Embryonic facial prominence (tissue), 1 donor: Measurements from ENCODE around the gene ANKRD61.
A peak's percentile ranks its signal among the peaks of the same experiment; 100 is the strongest.
"Not testable (repeated sequence)": the region's sequence is repeated elsewhere in the genome, so short reads cannot be mapped to it uniquely, and the experiment has no call there.

Experiments used
- DNase-seq: peaks from one replicate; pipeline ENCODE4 v3.0.0-alpha.2; 2016; ENCODE audit errors: extremely low spot score

The ANKRD61 gene

DNA sequence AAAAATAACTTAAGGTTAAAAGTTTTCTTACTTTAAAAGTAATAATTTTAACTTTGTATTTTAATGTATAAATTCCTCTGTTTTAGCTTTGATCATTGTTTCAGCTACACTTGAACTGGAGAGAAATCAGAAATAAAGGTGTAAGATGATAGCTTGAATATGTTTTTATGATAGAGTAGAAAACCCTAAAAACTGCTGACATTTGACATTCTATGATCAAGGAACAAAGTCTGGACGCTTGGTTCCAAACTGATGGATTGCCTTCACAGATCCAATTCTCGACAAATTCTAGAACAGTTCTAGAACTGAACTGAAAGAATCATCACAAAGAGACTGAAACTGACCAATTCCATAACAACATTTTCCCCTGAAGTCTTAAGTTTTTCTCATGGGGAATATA is at the start of gene ANKRD61:
Gene ANKRD61 (plus strand): TSS at position 389 of the 400 bp plus-strand sequence. CDS start 0 bp downstream, at position 389.
- DNase-seq, result no peak

DNA sequence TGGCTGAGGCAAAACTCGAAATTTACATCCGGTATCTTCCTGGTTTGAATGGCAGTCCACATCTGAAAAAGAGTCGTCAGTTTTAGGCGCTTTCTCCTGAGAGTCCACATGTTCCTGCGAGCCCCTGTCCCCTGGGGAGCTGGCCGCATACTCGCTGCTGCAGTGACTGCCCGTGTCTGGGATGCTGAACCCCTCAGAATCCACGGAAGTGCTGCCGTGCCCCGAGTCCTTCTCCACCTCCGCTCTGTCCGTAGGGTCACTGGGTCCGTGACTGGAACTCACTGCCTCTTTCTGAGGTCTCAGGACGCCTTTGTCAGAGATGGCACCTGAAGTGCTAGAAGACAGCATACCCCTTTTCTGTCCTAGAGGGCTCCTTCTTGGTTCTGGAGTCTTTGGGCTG is 44.1 kb upstream of the ANKRD61 start:
- not testable (repeated sequence) for DNase-seq

DNA sequence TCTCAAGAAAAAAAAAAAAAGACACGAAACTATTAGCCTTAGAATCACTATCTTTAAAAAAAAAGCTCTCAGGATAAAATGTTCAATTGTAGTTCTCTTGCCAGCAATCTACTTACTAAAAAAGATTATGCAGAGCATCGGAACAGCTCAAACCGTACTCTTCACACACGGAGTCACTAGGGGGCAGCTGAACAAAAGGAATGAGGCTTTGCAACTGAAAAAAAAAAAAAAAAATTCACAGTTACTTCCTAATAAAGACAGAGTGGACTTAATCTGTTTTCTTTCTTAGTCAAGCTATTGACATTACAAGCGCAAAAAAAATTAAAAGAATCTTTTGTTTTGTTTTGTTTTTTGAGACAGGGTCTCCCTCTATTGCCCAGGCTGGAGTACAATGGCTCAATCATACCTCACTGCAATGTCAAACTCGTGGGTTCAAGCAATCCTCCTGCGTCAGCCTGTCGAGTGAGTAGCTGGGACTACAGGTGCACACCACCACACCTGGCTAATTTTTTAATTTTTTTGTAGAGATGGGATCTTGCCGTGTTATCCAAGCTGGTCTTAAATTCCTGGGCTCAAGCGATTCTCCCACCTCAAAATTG is 33.9 kb upstream of the ANKRD61 start:
- no peak for DNase-seq

DNA sequence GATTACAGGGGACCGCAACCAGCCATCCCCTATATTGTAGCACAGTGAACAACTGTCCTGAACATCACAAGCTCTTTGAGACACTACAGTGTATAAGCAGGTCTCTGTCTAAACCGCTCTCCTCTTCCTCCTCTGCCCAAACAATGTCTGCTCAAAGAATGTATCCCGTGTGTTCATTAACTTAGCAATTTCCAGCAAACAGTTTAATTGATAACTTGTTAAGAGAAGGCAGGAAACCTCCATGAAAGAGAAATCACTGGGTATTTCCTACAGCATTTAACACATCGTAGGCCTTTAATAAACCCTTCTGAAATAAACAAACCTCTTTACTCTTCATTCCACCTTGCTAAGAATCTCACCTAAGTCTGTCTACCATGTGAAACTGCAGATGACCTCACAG is 23.8 kb upstream of the ANKRD61 start:
- DNase-seq, result no peak

DNA sequence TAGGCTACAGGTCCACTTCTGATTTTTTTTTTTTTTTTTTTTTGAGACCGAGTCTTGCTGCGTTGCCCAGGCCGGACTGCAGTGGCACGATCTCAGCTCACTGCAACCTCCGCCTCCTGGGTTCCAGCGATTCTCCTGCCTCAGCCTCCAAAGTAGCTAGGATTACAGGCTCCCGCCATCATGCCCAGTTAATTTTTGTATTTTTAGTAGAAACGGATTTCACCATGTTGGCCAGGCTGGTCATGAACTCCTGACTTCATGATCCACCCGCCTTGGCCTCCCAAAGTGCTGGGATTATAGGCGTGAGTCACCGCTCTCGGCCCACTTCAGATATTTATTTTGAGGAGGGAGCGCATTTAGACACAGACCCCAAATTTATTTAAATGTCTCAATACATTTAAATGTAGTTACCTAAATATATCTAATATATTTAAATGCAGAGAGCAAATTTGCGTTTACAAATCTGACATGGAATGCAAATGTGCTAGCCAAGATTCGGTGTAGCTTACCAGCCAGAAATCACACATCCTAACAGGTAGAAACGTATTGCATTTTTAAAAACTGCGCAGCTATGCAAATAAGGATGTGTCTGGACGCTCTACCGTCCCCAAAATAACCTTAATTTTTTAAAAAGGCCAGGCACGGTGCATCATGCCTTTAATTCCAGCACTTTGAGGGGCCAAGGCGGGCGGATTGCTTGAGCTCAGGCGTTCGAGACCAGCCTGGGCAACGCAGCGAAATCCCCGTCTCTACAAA is 23.2 kb upstream of the ANKRD61 start:
- DNase-seq, result not testable (repeated sequence)

DNA sequence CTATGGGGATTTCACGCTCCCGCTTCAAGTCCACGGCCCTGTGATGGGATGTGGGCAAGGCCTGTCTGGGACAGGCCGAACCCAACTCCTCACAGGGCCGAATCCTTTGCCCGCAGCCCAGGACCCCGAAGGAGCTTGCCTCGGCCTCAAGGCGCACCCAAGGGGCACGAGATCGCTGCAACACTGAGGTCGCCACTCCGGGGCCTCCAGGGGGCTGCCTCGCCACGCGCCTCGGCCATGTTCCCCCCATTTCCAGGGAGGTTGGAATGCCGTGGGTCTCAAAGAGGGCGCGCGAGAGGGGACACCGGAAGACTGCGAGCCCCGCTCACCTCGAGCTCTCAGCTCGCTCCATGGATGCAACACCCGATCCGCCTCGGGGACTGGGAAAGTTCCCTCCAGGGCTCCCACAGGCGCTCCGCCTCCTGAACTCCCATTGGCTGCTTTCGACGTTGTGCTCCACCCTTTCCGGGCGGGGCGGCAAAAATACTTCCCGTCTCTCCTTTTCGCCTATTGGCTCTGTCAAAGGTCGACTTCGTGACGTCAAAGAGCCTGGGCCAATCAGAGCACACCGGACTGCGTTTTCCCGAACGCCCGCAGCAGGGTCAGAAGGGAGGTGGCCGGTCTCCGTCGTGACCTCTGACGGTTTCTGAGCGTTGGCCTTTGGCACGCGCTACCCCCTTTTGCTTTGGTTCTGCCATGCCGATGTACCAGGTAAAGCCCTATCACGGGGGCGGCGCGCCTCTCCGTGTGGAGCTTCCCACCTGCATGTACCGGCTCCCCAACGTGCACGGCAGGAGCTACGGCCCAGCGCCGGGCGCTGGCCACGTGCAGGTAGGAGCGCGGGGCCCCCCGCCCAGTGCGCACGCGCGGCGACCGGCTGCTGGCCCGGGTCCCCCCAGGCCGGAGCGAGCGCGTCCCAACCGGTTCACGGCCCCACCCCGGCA is 22.2 kb upstream of the ANKRD61 start, which contains the start of the genes AIMP2 and PMS2:
Gene AIMP2 (plus strand): TSS at position 605 of the 944 bp plus-strand sequence. CDS start 92 bp downstream, at position 697.
Gene PMS2 (minus strand): TSS at position 382 of the 944 bp plus-strand sequence. CDS start 30 bp downstream, at position 352.
- peak; percentile 93 for DNase-seq

DNA sequence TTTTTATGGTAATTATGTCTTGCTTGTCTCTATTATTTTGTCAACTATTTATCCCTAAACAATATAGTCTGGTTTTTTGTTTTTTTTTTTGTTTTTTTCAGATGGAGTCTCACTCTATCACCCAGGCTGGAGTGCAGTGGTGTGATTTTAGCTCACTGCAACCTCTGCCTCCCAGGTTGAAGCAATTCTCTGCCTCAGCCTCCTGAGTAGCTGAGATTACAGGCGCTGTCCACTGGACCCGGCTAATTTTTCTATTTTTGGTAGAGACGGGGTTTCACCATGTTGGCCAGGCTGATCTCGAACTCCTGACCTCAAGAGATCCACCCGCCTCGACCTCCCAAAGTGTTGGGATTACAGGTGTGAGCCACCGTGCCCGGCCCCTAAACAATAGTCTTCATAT is 20.8 kb upstream of the ANKRD61 start:
- DNase-seq, result not testable (repeated sequence)

DNA sequence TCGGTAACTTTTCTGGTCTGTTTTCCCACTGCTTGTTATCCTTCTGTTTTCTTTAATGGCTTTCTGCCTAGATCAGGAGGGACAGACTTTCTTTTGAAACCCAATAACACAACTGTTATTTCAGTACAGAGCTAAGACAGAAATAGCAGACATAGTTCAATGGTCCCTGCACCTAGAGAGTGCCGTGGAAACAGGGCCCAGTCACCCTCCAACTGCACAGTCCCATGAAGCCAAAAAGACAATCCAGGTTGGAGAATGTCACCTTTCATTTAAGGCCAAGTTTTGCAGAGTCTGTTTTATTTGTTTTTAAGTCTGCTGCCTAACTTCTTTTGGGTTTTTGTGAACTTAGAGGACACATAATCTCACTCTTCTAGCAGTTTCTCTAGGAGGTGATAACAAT is 19.6 kb upstream of the ANKRD61 start:
- no peak for DNase-seq

DNA sequence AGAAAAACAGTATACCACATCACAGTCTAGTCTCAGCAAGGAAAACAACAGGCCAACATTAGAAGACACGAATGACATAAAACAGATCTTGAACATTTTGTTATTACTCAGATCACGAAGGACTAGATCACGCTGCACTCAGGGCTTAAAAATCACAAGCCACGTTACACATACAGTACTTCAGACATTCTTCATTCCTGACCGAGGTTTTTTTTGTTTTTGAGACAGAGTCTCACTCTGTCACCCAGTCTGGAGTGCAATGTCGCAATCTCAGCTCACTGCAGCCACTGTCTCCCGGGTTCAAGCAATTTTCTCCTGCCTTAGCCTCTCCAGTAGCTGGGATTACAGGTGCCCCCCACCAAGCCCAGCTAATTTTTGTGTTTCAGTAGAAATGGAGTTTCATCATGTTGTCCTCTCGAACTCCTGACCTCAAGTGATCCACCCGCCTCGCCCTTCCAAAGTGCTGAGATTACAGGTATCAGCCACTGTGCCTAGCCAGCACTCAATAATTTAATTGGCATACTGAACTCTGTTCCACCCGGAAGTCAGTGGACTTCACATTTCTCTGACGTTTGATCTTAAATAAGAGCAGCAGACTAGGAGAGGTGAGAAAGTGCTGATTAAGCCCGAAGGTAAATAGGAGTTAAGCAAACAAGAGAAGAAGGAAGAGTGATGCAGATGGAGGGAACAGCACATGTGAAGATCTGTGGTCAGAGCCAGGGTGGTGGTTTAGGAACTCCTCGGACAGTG is 18.6 kb upstream of the ANKRD61 start:
- DNase-seq, result no peak

DNA sequence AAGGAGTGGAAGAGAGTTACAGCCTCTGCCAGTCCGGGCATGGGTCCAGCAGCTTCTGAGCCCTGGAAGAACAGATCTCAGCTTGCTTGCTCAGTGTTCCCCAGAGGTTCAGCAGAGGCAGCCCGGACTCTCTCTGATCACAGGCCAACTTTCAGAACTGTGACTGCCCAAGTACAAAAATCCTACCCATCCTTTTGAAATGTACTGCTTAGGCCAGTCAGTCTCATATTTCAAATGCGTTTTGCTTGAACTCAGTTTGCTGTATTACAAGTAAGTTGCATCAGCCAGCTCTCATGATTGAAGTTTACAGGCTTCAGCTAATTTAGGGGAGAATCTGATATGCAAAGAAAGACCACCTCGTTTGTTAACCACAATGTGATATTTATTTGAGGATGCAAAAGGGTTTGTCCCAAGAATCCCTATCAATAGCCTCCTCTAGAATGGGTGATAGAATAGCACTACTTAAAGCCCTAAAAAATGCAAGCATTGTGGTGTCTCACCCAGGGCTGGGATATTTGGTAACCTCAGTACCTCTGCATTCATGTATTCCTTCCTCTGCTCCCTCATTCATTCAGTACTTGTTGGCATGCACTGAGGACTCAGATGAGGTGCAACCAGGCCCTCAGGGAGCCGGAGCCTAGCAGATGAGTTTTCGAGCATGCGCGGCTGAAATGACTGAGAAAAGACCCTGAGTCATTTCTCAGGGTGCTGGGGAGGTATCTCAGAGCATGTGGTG is 15.1 kb upstream of the ANKRD61 start:
- no peak for DNase-seq

DNA sequence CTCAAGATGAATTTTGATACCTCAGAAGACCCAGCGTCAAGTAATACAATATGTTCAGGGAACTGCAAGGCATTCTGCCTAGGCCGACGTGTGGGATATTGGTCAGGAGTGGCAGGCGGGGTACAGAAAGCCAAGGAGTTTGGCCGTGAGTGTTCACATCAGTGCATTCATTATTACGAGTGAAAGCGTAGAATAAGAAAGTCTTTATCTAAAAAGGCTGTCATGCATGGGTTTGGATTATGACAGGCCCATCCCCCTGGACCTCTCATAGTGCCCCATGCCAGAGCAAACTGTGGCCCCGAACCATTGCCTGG is 14.6 kb upstream of the ANKRD61 start:
- DNase-seq, result no peak

DNA sequence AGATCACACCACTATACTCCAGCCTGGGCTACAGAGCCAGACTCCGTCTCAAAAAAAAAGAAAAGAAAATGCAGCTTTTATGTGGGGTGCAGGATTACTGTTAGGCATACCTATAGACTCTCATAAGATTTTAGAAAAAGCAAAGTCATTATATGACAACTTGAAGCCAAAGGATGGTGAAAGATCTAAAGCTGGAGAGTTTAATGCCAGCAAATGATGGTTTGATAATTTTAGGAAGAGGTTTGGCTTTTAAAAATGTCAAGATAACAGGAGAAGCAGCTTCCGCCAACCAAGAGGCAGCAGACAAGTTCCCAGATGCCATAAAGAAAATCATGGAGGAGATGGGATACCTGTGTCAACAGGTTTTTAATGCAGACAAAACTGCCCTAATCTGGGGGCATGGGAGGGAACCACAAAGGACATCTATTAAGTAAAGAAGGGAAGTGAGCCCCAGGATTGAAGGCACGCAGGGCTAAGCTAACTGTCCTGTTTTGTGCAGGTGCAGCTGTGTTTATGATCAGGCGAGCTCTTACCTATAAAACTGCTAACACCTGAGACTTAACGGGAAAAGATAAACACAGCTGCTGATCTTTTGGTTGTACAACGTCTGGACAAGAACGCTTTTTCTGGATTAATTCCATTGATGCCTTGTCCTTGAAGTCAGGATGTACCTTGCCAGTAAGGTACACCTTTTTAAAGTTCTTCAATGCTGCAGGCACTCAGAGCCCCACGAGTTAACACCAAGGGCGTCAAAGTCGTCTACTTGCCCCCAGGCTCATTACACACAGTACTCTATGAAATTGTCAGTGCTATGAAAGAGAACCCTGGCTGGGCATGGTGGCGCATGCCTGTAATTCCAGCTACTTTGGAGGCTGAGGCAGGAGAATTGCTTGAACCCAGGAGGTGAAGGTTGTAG is 10.5 kb upstream of the ANKRD61 start:
- no peak for DNase-seq

DNA sequence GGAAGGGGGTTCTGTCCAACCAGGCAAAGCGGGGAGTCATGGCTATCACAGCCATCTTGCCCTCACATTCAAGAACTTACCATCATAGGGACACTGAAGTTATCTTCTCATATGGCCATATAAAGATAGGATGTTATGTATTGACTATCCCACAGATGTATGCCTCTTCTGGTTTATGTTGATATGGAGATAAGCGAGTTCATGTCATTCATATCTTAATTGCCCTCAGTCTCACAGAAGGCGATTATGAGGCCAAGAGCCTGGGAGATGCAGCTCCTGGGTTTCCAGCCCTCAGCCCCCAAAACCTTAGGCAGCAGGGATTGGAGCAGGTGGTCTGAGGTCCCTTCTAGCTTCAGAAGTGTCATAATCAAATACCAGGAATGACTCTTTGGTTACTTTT is 8.5 kb upstream of the ANKRD61 start:
- DNase-seq, result no peak

DNA sequence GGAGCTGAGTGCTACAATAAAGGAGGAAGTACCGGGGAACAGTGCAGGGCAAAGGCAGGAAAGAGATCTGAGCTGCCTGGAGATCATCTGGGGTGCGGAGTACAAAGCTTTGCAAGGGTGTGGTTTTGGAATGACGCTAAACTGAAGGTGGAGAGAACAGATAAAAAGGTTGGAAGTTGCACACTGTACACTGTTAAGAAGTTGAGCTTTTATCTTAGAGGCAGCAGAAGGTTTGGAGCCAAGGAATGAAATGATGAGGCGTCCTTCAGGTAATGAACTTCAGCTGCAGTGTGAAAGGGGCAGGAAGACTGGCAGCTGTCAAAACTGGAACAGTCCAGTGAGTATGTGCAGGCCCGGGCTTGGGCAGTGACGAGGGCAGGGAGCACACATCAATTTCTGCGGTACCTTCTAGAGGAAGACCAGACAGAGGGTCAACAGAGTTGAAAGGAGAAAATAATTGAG is 7.2 kb upstream of the ANKRD61 start:
- no peak for DNase-seq

DNA sequence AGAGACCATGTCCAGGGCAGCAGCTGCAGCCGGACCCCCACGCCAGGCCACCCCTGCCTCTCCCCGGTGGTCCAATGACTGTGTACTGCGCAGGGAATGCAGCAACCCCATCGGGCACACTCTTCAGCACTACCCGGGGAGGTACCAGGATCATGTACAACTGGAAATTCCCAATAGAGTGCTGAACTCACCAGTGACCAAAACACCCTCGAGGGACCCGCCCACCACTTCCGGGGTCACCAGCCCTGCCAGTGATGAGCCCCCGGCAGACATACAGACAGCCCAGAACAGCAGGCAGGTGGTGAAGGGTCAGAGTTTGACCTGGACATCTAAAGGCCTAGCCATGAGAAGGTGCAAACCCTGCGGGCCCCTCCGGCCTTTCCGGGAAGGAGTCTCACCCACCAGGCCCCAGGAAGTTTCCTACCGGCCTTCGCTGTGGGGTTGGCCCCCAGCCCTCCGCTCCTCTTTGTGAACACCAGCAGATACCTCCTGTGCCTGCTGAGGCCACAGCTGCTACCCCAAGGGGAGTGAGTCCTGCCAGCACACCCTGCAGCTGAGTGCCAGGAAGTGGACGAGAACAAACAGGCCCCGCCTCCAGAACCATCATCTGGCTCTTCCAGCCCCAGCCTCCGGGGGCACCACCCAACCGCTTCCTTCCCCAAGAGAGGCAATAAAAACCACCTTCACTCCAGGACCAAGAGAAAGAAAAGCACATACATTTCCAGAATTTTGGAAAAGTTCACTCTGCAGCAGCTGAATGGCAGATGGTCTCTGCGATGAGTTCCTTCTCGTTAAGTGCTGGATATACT is 5.0 kb upstream of the ANKRD61 start:
- no peak for DNase-seq

DNA sequence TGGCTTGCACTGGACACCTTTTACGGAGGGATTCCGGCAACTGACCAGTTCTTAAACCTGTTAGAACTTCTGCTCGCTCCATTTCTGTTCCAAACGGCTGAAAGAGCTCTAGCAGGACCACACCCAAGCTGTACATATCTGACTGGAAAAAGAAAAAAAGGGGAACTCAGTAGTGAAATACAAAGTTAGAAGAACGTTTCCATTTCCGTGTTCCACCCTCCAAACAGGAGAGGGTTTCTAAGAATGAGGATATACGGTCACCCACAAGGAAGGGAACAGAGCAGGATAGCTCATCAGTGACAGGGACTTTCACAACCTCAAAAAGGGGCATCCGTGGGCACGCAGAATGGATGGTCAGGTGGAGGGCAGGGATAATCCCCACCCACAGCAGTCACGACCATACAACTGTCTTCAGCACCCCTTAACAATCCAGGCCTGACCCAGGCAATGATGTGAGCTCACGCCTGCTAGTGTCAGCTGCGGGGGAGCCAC is 4.3 kb upstream of the ANKRD61 start:
- no peak for DNase-seq

DNA sequence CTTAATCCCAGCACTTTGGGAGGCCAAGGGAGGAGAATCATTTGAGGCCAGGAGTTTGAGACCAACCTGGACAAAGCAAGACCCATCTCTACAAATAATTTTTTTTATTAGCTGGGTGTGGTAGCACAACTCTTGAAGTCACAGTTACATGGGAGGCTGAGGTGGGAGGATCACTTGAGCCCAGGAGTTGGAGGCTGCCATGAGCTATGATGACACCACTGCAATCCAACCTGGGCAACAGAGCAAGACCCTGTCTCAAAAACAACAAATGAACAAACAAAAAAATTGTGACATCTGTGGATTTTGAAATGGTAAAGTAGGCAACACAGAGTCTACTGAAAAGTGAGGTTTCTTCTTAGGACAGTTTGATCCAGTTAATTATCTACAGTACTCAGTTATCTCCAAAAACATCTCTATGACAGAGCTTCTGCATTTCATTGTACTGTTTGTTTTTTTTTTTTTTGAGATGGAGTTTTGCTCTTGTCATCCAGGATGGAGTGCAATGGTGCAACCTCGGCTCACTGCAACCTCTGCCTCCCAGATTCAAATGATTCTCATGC is 3.3 kb upstream of the ANKRD61 start:
- DNase-seq, result no peak

DNA sequence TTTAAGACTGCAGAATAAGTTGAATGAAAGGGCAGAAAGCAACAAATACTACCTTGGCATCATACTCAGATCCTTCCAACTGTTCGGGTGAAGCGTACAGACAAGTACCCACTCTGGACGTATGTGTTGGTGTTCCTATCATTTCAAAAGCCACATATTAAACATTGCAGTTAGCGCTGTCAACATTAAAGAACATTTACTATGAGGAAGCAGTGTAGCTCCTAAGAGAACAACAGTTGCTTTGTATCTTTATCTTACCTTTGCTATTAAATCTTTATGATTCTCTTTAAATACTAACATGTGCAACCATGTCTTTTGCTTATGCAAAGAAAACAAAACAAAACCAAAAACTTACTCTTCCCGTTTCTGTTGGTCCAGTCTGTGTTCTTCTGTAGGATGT is 2.6 kb upstream of the ANKRD61 start:
- no peak for DNase-seq
